Heart left ventricle (tissue), 13 donors: ENCODE measurements around the gene PIP5K1C.

Experiments
- CTCF ChIP-seq, 12 donors: fragments of 200-600 bp; sonication (generic) in 4 of 12; IDR thresholded peaks; one replicate each; pipeline versions ENCODE4 v1.5.0 to v1.8.0; 2018 to 2022; ENCODE audit warnings: antibody characterized with exemption in 12 of 12, mild to moderate bottlenecking in 5 of 12
- POLR2A ChIP-seq, 2 donors: fragments of 450-650 bp; IDR thresholded peaks; one replicate each; pipeline ENCODE4 v1.6.1; 2017; ENCODE audit warnings: antibody characterized with exemption in 2 of 2, mild to moderate bottlenecking in 2 of 2, moderate library complexity in 2 of 2
- donor health status: ischemic (EF 13 %, LVEDD 7.1; RV severe dilation, severe dysfunction).
- donor health status: DM: no; HTN: yes; CAD: no.
- donor health status: DM: no; HTN: no; CAD: no.
- donor health status: ischemic (EF 25% LVEDD 6.9; RV normal size, moderate dysfunction).
- donor health status: ischemic (EF 25% LVEDD 5.7; RV mildly dilated, moderate dysfunction).
- donor health status: ischemic (EF 35%, LVEDD 5.7; RV mildly dilated, moderate dysfunction).
- donor health status: nonischemic (EF 11% LVEDD 7.7; RV severe dilation, severe dysfunction).
- donor health status: DM: yes; HTN: yes; CAD: no.
- donor health status: PGD.
- donor health status: ischemic (EF 29% LVEDD 5.4; RV normal size, mild dysfunction).
- donor health status: nonischemic (EF 23%, LVEDD 6.1; RV moderate dilation, normal function).

- TF ChIP-seq CTCF (IDR thresholded peaks at IDR 0.05) = no peak
- no peak for TF ChIP-seq POLR2A (IDR thresholded peaks at IDR 0.05)
These were observed 74.2 kb downstream of the PIP5K1C start for GRCh38 chr19:3625996-3626472.
